T-helper 2 cell (primary cell): ENCODE measurements around the gene OR5P2.
"Not testable (repeated sequence)": the region's sequence is repeated elsewhere in the genome, so short reads cannot be mapped to it uniquely, and the experiment has no call there.

Experiments
- DNase-seq, 5 experiments: peaks; one replicate each; pipeline versions ENCODE4 v3.0.0 to v3.0.0-alpha.2; 2012 to 2022
- total RNA-seq, 2 donors: gene quantifications; one replicate each; lab custom pipeline; 2026; lab: John Stamatoyannopoulos, UW

OR5P2 gene
- total RNA-seq: 0 reads per million in 2 donors

GRCh38 chr11:7796842-7797241 lies at the start of gene OR5P2:
Gene OR5P2, minus strand, starts transcription at chr11:7796942. Its CDS starts 0 bp downstream, at chr11:7796942.
- no peak for DNase-seq

- no peak for DNase-seq
Observed at GRCh38 chr11:7846003-7846402, 49.3 kb upstream of the OR5P2 start.

DNA sequence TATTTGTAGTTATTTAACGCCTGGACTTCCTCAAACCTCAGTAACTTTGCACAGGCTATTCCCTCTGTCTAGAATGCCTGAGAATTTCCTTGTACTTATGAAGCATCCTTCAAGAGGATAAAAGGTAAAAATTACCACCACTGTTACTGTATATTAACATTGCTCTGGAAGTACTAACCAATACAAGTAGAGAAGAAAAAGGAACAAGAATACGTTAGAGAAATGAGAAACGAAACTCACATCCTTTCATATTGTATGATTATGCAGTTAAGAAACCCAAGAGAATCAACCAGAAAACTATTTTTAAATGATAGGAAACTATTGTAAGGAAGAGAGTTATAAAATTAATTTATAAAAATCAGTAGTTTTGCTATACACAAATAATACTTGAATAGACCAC lies 48.2 kb upstream of the OR5P2 start:
- no peak for DNase-seq

- no peak for DNase-seq
Observed at GRCh38 chr11:7844521-7844920, 47.8 kb upstream of the OR5P2 start.

DNA sequence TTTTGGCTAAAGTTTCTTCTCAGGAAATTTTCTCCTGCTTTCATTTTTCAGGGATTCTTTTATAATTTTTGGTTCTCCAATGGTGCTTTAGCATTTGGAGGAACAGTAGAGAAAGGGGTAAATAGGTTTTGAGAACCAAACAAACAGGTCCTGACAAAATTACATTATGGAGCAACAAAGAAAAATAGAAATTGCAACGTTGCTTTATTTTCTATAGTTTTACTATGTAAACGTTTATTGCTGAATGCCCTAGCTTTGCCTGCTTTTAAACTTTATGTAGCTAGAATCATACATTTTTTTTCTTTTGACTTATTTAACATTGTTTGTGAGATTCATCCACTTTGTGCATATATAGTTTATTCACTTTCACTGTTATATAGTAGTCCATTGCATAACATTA lies 43.8 kb upstream of the OR5P2 start:
- no peak for DNase-seq

DNA sequence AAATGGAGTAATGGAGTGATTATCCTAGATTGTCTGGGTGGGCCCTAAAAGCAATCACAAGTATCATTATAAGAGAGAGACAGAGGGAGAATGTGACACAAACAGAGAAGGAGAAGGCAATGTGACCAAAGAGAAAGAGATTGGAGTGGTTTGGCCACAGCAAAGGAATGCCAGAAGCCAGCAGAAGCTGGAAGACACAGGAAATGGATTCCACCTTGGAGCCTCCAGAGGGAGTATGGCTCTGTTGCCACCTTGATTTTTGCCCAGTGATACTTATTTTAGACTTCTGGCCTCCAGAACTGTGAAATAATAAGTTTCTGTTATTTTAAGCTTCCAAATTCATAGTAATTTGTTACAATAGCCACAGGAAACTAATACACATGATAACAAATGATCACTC lies 36.8 kb upstream of the OR5P2 start:
- no peak for DNase-seq

GRCh38 chr11:7830740-7831139 lies 34.0 kb upstream of the OR5P2 start, which contains the start of gene OR5P3:
Gene OR5P3, minus strand, starts transcription at chr11:7830840.
- DNase-seq: no peak

GRCh38 chr11:7826324-7826723 lies 29.6 kb upstream of the OR5P2 start:
- no peak for DNase-seq

DNA sequence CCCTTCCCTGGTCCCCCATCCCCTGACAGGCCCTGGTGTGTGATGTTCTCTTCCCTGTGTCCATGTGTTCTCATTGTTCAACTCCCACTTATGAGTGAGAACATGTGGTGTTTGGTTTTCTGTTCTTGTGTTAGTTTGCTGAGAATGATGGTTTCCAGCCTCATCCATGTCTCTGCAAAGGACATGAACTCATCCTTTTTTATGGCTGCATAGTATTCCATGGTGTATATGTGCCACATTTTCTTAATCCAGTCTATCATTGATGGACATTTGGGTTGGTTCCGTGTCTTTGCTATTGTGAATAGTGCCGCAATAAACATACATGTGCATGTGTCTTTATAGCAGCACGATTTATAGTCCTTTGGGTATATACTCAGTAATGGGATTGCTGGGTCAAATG lies 23.7 kb upstream of the OR5P2 start:
- DNase-seq: not testable (repeated sequence)

- DNase-seq: not testable (repeated sequence)
Observed at GRCh38 chr11:7814897-7815296, 18.2 kb upstream of the OR5P2 start.

- DNase-seq: not testable (repeated sequence)
Observed at GRCh38 chr11:7810301-7810700, 13.6 kb upstream of the OR5P2 start.

DNA sequence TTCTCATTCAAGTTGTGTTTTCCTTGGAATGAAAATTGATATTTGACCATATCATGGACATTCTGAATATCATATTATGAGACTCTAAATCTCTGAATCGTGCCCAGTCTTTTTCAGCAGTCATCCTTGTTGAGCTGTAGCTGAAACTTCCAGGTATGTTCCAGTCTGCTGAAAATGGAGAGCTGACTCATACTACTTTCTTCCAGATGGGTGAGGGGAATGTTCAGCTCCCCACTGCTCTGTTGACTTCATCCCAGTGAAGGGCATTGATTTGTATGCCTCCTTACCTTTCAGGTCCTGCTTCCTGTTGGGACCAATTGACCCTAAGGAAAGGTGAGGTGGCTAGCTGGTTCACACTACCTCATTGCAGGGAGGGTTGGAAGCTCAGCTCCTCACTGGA lies 3.5 kb downstream of the OR5P2 start:
- no peak for DNase-seq

DNA sequence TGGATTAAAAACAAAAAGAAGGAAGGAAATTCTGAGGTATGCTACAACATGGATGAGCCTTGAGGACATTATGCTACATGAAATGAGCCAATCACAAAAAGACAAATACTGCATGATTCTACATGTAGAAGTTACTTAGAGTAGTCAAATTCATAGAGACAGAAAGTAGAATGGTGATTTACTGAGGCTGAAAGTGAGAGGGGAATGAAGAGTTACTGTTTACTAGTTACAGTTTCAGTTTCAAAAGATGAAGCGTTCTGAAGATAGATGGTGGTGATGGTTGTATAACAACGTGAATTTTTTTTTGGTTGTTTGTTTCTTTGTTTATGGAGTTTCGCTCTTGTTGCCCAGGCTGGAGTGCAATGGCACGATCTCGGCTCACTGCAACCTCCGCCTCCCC lies 9.5 kb downstream of the OR5P2 start:
- peak in 1 of 5 experiments; percentile 1 for DNase-seq

DNA sequence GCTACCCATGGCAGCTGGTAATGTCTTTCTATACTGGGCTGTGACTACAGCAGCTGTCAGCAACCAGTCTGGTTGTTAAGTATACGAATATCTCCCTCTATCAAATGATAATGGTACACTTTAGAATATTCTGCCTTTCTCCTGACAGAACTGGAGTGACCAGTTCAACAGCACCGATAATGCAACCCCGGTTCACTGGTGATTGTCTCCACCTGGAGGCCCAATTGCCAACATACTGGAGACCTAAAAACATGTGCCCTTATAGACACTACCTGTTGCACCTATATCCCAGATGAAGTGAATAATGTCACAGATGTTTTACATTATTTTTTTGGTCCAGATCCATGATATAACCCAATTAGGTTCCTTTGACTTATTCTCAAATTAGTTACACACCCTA lies 21.1 kb downstream of the OR5P2 start:
- no peak for DNase-seq

DNA sequence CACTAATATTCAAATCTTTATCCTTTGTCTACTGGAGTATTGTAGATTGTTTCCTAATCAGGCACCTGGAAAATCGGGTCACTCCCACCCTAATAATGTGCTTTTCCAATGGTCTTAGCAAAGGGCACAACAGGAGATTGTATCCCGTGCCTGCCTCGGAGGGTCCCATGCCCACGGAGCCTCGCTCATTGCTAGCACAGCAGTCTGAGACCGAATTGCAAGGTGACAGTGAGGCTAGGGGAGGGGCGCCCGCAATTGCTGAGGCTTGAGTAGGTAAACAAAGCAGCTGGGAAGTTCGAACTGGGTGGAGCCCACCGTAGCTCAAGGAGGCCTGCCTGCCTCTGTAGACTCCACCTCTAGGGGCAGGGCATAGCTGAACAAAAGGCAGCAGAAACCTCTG lies 32.4 kb downstream of the OR5P2 start:
- not testable (repeated sequence) for DNase-seq

DNA sequence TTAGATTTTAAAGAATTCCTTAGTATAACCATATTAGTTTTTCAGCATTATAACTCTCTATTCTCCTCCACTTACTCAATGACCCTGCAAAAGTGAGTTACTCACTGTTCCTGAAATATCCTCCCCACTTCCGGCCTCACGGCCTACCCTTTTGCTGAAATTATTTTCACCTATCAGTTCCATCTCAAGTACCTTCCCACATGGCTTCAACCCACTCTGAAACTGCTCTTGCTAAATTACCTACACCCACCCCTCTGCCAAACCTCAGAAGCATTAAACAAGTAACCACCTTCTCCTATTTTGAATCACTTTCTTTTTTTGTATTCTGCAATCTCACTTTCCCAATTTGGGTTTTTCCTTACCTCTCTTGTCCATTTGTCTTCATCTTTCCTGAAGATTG lies 37.7 kb downstream of the OR5P2 start:
- DNase-seq: no peak

DNA sequence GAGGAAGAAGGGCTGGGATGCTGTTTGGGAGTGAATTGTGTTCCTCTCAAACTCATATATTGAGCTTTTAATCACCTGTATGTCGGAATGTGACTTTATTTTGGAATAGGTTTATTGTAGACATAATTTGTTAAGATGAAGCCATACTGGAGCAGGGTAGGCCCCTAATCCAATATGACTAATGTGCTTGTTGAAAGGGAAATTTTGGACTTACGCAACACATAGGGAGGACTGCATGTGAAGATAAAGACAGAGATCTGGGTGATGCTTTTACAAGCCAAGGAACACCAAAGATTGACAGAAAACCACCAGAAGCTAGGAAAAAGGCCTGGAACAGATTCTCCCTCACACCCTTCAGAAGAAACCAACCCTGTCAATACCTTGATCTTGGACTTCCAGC lies 47.3 kb downstream of the OR5P2 start:
- DNase-seq: no peak
